ENCODE results near the gene IFI35.

- TF ChIP-seq CTCF (conservative IDR thresholded peaks at IDR 0.05 in 1 of 2, IDR thresholded peaks at IDR 0.05 in 1 of 2; ENCODE audit: low read depth in 1 of 2, low read length in 2 of 2), result no peak
- TF ChIP-seq EZH2 (IDR thresholded peaks at IDR 0.05; ENCODE audit: low read length, missing control alignments), result no peak
These were observed 26.3 kb upstream of the IFI35 start, which contains the start of gene RUNDC1 for GRCh38 chr17:42980274-42980765.

Measured in fibroblast of lung (primary cell).